IMR-90 (cell line): ENCODE data around the gene DGKQ. TPM values are rescaled to one million over a fixed set of nuclear protein-coding genes. Genes with fewer than 3 reads are reported as not detected.

ENCODE experiments used
- ATAC-seq: fragments of 200-7000 bp; cut with Tn5 transposase; 2 replicates; pipeline ENCODE4 v1.9.1; 2020; ENCODE audit warnings: low read depth, mild to moderate bottlenecking, moderate library complexity
- BruUV-seq: library from RNA; stranded (reverse); fragments of 400-500 nt; replicated peaks from 2 replicates; lab custom pipeline; 2021; lab: Mats Ljungman, UMichigan
- CTCF ChIA-PET: fragments of 300-600 bp; formaldehyde crosslinking; extraction: SDS; loops from one replicate; lab custom pipeline; 2021; ENCODE audit warnings: antibody characterized with exemption; lab: Yijun Ruan, JAX
- POLR2A ChIA-PET: fragments of 300-600 bp; sonication (Branson Sonifier 250); formaldehyde crosslinking; loops from one replicate; lab custom pipeline; 2022; ENCODE audit warnings: antibody characterized with exemption; ENCODE audit not compliant: unreplicated experiment; lab: Charles Lee
- DNase-seq: peaks from one replicate; pipeline ENCODE4 v3.0.0; 2013
- H2AFZ ChIP-seq: replicated peaks from 2 replicates; pipeline ENCODE3; 2013; ENCODE audit warnings: low read length, mild to moderate bottlenecking; ENCODE audit not compliant: poor library complexity
- H2AK5ac ChIP-seq: 2 replicates; pipeline ENCODE4 v1.6.1; 2013; ENCODE audit warnings: low read depth, low read length, inconsistent platforms
- H2AK9ac ChIP-seq: replicated peaks from 2 replicates; pipeline ENCODE3; 2013; ENCODE audit warnings: mild to moderate bottlenecking, low read depth, low read length, moderate library complexity; ENCODE audit not compliant: poor library complexity
- H2BK120ac ChIP-seq: 2 replicates; pipeline ENCODE4 v1.6.1; 2013; ENCODE audit warnings: low read depth, low read length, inconsistent platforms
- H2BK15ac ChIP-seq: 3 replicates; pipeline ENCODE4 v1.6.1; 2013; ENCODE audit warnings: low read depth, low read length, inconsistent platforms
- H2BK20ac ChIP-seq: 2 replicates; pipeline ENCODE4 v1.6.1; 2013; ENCODE audit warnings: low read depth, mild to moderate bottlenecking, inconsistent platforms, low read length, moderate library complexity
- H2BK5ac ChIP-seq: 2 replicates; pipeline ENCODE4 v1.6.1; 2013; ENCODE audit warnings: mild to moderate bottlenecking, low read depth, low read length, inconsistent platforms; ENCODE audit not compliant: poor library complexity, severe bottlenecking
- H3K14ac ChIP-seq: replicated peaks from 2 replicates; pipeline ENCODE4 v1.6.1; 2013; ENCODE audit warnings: low read depth, low read length, inconsistent platforms
- H3K18ac ChIP-seq: 2 replicates; pipeline ENCODE4 v1.6.1; 2013; ENCODE audit warnings: low read depth, low read length, control low read depth
- H3K23ac ChIP-seq: 2 replicates; pipeline ENCODE4 v1.6.1; 2013; ENCODE audit warnings: low read depth, low read length, inconsistent platforms
- H3K27ac ChIP-seq: 2 replicates; pipeline ENCODE4 v1.5.1; 2013; ENCODE audit warnings: mild to moderate bottlenecking, control low read depth, low read length; ENCODE audit not compliant: insufficient read depth
- H3K27me3 ChIP-seq: 2 replicates; pipeline ENCODE4 v1.6.1; 2013; ENCODE audit warnings: low read length; ENCODE audit not compliant: control insufficient read depth, insufficient read depth
- H3K36me3 ChIP-seq: 2 replicates; pipeline ENCODE4 v1.6.1; 2013; ENCODE audit warnings: low read length, mixed read lengths; ENCODE audit not compliant: control insufficient read depth, insufficient read depth
- H3K4ac ChIP-seq: 2 replicates; pipeline ENCODE4 v1.6.1; 2013; ENCODE audit warnings: low read depth, low read length, inconsistent platforms
- H3K4me1 ChIP-seq: 2 replicates; pipeline ENCODE4 v1.6.1; 2013; ENCODE audit warnings: low read length, mixed read lengths; ENCODE audit not compliant: control insufficient read depth, insufficient read depth
- H3K4me2 ChIP-seq: 2 replicates; pipeline ENCODE4 v1.6.1; 2013; ENCODE audit warnings: low read depth, mild to moderate bottlenecking, control low read depth, low read length, moderate library complexity
- H3K4me3 ChIP-seq: 2 replicates; pipeline ENCODE4 v1.5.1; 2013; ENCODE audit warnings: low read depth, mild to moderate bottlenecking, control low read depth, low read length, moderate library complexity; ENCODE audit not compliant: insufficient read depth
- H3K56ac ChIP-seq: 2 replicates; pipeline ENCODE4 v1.6.1; 2013; ENCODE audit warnings: low read length, inconsistent platforms; ENCODE audit not compliant: insufficient read depth; ENCODE audit errors: extremely low read depth
- H3K79me1 ChIP-seq, 2 experiments: 2 replicates each; pipeline ENCODE4 v1.6.1; 2013; ENCODE audit warnings: low read length in 2 of 2, inconsistent platforms in 1 of 2, low read depth in 1 of 2
- H3K9ac ChIP-seq: 2 replicates; pipeline ENCODE4 v1.6.1; 2013; ENCODE audit warnings: low read depth, low read length, control low read depth
- H3K9me1 ChIP-seq: 2 replicates; pipeline ENCODE4 v1.6.1; 2013; ENCODE audit warnings: low read length, inconsistent platforms; ENCODE audit not compliant: insufficient read depth
- H3K9me3 ChIP-seq: 2 replicates; pipeline ENCODE4 v1.6.1; 2013; ENCODE audit warnings: low read length; ENCODE audit not compliant: control insufficient read depth, insufficient read depth
- H4K20me1 ChIP-seq: 2 replicates; pipeline ENCODE4 v1.6.1; 2013; ENCODE audit warnings: low read length, inconsistent platforms; ENCODE audit not compliant: insufficient read depth
- H4K5ac ChIP-seq: 2 replicates; pipeline ENCODE4 v1.6.1; 2013; ENCODE audit warnings: mild to moderate bottlenecking, low read depth, low read length, control low read depth
- H4K8ac ChIP-seq, 2 experiments: 2 replicates each; pipeline ENCODE4 v1.6.1; 2013; ENCODE audit warnings: low read depth in 2 of 2, low read length in 2 of 2, control low read depth in 1 of 2, inconsistent platforms in 1 of 2
- H4K91ac ChIP-seq: 2 replicates; pipeline ENCODE4 v1.6.1; 2013; ENCODE audit warnings: low read depth, low read length, inconsistent platforms; ENCODE audit not compliant: insufficient read depth
- BHLHE40 ChIP-seq: fragments of 150-350 bp; IDR thresholded peaks from 2 replicates; pipeline ENCODE4 v1.6.1; 2016; ENCODE audit warnings: mild to moderate bottlenecking, low read depth, low read length
- CEBPB ChIP-seq: IDR thresholded peaks from 2 replicates; pipeline ENCODE4 v1.6.1; 2012; ENCODE audit warnings: low read depth, low read length, improper control_type of control experiment
- CHD1 ChIP-seq: IDR thresholded peaks from 2 replicates; pipeline ENCODE4 v1.6.1; 2012; ENCODE audit warnings: low read depth, low read length, improper control_type of control experiment
- FOS ChIP-seq: fragments of 150-350 bp; IDR thresholded peaks from 2 replicates; pipeline ENCODE4 v1.6.1; 2016; ENCODE audit warnings: low read depth, low read length
- MAFK ChIP-seq: IDR thresholded peaks from 2 replicates; pipeline ENCODE4 v1.6.1; 2012; ENCODE audit warnings: low read depth, low read length, improper control_type of control experiment
- MXI1 ChIP-seq: IDR thresholded peaks from 2 replicates; pipeline ENCODE4 v1.6.1; 2012; ENCODE audit warnings: low read depth, mild to moderate bottlenecking, low read length, moderate library complexity, borderline replicate concordance
- POLR2A ChIP-seq: IDR thresholded peaks from 2 replicates; pipeline ENCODE4 v1.6.1; 2012; ENCODE audit warnings: mild to moderate bottlenecking, low read depth, low read length
- RAD21 ChIP-seq: IDR thresholded peaks from 2 replicates; pipeline ENCODE4 v1.6.1; 2012; ENCODE audit warnings: low read length, improper control_type of control experiment
- RCOR1 ChIP-seq: IDR thresholded peaks from 2 replicates; pipeline ENCODE4 v1.6.1; 2012; ENCODE audit warnings: mild to moderate bottlenecking, low read length, improper control_type of control experiment; ENCODE audit not compliant: insufficient replicate concordance
- RFX5 ChIP-seq: IDR thresholded peaks from 2 replicates; pipeline ENCODE4 v1.8.0; 2012; ENCODE audit warnings: low read depth, mild to moderate bottlenecking, low read length, moderate library complexity
- SMC3 ChIP-seq: fragments of 150-350 bp; IDR thresholded peaks from 2 replicates; pipeline ENCODE4 v1.6.1; 2016; ENCODE audit warnings: low read depth, mild to moderate bottlenecking, antibody characterized with exemption, low read length, moderate library complexity
- WGBS, 2 experiments: methylation state at CpG; one replicate each; pipeline versions ENCODE4 v1.1.5 to v1.1.7; 2013; ENCODE audit warnings: missing lambda C conversion rate in 2 of 2; ENCODE audit not compliant: insufficient read length in 1 of 2; ENCODE audit errors: extremely low coverage in 2 of 2; 5-methylcytosine and 5-hydroxymethylcytosine counted together
- dilution Hi-C: fragments of 300-500 bp; cut with HindIII; formaldehyde crosslinking; loops from one replicate; pipeline ENCODE4 v1.14.3; 2018; ENCODE audit warnings: low sequenced_read_pairs; ENCODE audit not compliant: unreplicated experiment
- in situ Hi-C: fragments of 300-500 bp; cut with MboI; formaldehyde crosslinking; loops from 3 replicates; pipeline ENCODE4 v1.14.3; 2019; ENCODE audit warnings: low sequenced_read_pairs, inconsistent platforms, mixed read lengths
- intact Hi-C: fragments of 100-400 bp; cut with micrococcal nuclease; formaldehyde crosslinking; loops from 2 replicates; pipeline ENCODE4 v1.10.0; 2022
- polyA plus RNA-seq, 3 experiments: library from polyadenylated mRNA; depleted of rRNA; stranded (reverse); fragments of >200 nt; gene quantifications; 2 replicates each; pipeline ENCODE4 v1.2.3, GENCODE V29; 2012; ENCODE audit warnings: low replicate concordance in 1 of 3
- total RNA-seq: library from RNA; depleted of rRNA; stranded (reverse); fragments of >200 nt; gene quantifications from 2 replicates; pipeline ENCODE4 v1.2.3, GENCODE V29; 2012
- TF ChIP-seq, protein P1 (sequence below): fragments of 150-350 bp; IDR thresholded peaks from 2 replicates; pipeline ENCODE4 v1.6.1; 2017; ENCODE audit warnings: mild to moderate bottlenecking, antibody characterized with exemption, low read length, low read depth
- TF ChIP-seq, protein P2 (sequence below): conservative IDR thresholded peaks from 2 replicates; pipeline ENCODE4 v1.5.1; 2012; ENCODE audit warnings: mild to moderate bottlenecking, low read depth, low read length, improper control_type of control experiment

DGKQ gene
- total and polyA plus RNA-seq, 2 of the 4 experiments (the other 2 are of a cell fraction) = 4.3 to 15.6 TPM

DNA sequence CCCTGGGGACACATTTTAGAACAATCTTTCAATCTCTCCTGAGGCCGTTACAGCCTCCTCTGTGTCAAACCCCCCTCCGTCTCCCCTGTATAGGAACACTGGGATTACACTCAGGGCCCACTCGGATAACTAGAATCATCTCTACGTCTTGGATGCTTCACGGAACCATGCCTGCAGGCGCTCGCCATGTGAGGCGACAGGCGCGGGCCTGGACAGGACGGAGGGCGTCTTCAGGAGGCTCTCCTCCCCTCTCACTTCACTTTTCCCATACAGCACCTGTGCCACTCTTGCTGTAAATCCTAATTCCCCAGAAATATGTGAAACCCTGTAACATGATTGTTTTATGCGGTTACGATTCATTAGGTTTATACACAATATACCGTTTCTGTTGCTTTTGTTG lies 9.4 kb upstream of the DGKQ start (continued):
- TF ChIP-seq RFX5 = no peak
- no peak for TF ChIP-seq CEBPB
- TF ChIP-seq MAFK = no peak
- TF ChIP-seq POLR2A = no peak

DNA sequence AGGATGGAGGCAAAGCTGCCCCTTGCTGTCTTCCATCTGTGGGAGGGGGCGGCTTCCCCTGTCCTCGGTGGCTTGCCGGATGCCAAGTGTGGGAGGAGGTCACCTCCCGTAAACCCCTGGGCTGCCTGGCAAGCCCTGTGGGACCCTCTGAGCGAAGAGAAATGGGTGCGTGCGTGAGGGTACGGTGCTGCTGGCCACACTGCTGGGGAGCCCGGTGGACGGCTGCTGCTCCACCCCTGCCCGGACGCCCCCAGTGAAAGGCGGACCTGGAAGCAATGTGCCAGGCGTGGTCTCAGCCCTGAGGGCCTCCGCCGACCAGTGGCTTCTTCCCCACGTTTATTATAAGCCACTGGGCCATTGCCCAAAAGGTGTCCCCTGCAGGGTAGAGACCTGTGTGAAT lies 8.9 kb upstream of the DGKQ start:
- no peak overlapping the region for H4K5ac ChIP-seq
- in situ Hi-C loops = no loop called here

More for the DNA sequence above, 8.9 kb upstream of the DGKQ start:
- no peaks in the 10 kb centered on the region for H3K27me3 ChIP-seq
- no peak overlapping the region for H3K4ac ChIP-seq
- H3K9me3 ChIP-seq = no peaks in the 10 kb centered on the region
- no peaks in the 10 kb centered on the region for H4K20me1 ChIP-seq
- no peak overlapping the region for H3K9ac ChIP-seq
- no peak overlapping the region for H3K23ac ChIP-seq
- DNase-seq = no peak
- H3K4me1 ChIP-seq = peaks cover 11% of the 10 kb centered on the region; the same call in 1 of the 2 replicates
- dilution Hi-C loops (no loop called here), intact Hi-C loops (no loop called here)
- BruUV-seq = no TSS peak
- H2BK5ac ChIP-seq = no peak overlapping the region
- no peaks in the 10 kb centered on the region for H3K36me3 ChIP-seq
- no peak overlapping the region for H2AK5ac ChIP-seq
- H3K9me1 ChIP-seq = peaks cover 11% of the 10 kb centered on the region
- WGBS, 2 experiments = 29% methylated on average over 1 of the region's 17 CpGs; no CpG with 5 or more reads in 1 of the 2 experiments
- no peak overlapping the region for H3K4me2 ChIP-seq
- H3K79me1 ChIP-seq = peaks cover 5 to 21% of the 10 kb centered on the region in 2 experiments; a peak in 1 of 4 replicates
- ChIA-PET POLR2A (no interaction called here), CTCF (no interaction called here)
- H4K91ac ChIP-seq = no peak overlapping the region
- H3K14ac ChIP-seq = no peak overlapping the region
- H2AK9ac ChIP-seq = no peak overlapping the region
- no peak overlapping the region for H2BK20ac ChIP-seq
- no peak overlapping the region for H2BK120ac ChIP-seq
- ATAC-seq = no peak
- H4K8ac ChIP-seq = no peak overlapping the region
- H3K56ac ChIP-seq = no peak overlapping the region
- TF ChIP-seq FOS = no peak
- TF ChIP-seq CEBPB = no peak
- no peak for TF ChIP-seq CHD1
- no peak for TF ChIP-seq MAFK
- TF ChIP-seq RFX5 = no peak
- TF ChIP-seq RCOR1 = no peak
- TF ChIP-seq BHLHE40 = no peak
- TF ChIP-seq, protein P1, sequence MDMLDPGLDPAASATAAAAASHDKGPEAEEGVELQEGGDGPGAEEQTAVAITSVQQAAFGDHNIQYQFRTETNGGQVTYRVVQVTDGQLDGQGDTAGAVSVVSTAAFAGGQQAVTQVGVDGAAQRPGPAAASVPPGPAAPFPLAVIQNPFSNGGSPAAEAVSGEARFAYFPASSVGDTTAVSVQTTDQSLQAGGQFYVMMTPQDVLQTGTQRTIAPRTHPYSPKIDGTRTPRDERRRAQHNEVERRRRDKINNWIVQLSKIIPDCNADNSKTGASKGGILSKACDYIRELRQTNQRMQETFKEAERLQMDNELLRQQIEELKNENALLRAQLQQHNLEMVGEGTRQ = no peak
- TF ChIP-seq, protein P2, sequence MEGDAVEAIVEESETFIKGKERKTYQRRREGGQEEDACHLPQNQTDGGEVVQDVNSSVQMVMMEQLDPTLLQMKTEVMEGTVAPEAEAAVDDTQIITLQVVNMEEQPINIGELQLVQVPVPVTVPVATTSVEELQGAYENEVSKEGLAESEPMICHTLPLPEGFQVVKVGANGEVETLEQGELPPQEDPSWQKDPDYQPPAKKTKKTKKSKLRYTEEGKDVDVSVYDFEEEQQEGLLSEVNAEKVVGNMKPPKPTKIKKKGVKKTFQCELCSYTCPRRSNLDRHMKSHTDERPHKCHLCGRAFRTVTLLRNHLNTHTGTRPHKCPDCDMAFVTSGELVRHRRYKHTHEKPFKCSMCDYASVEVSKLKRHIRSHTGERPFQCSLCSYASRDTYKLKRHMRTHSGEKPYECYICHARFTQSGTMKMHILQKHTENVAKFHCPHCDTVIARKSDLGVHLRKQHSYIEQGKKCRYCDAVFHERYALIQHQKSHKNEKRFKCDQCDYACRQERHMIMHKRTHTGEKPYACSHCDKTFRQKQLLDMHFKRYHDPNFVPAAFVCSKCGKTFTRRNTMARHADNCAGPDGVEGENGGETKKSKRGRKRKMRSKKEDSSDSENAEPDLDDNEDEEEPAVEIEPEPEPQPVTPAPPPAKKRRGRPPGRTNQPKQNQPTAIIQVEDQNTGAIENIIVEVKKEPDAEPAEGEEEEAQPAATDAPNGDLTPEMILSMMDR = no peak
- no peak for TF ChIP-seq RAD21
- TF ChIP-seq MXI1 = no peak
- no peak for TF ChIP-seq SMC3
- no peak overlapping the region for H3K4me3 ChIP-seq
- no peak overlapping the region for H3K27ac ChIP-seq
- no peak overlapping the region for H2AFZ ChIP-seq
- no peak overlapping the region for H2BK15ac ChIP-seq
- H3K18ac ChIP-seq = no peak overlapping the region
